Pancreas (tissue), 10 donors: ENCODE results near the gene RP9. TPM values are rescaled to one million over a fixed set of nuclear protein-coding genes. Genes with fewer than 3 reads are reported as not detected.

Experiments
- ATAC-seq, 4 donors: fragments of 200-7000 bp; cut with Tn5 transposase; one replicate each; pipeline versions ENCODE4 v1.8.0 to v1.9.1; 2020; ENCODE audit warnings: mild to moderate bottlenecking in 4 of 4, moderate library complexity in 4 of 4
- DNase-seq, 6 donors: peaks; one replicate each; pipeline ENCODE4 v3.0.0-alpha.2; 2020
- FAIRE-seq: peaks from 2 replicates; lab custom pipeline; 2012; peaks lifted over from hg19 to GRCh38; lab: Jason Lieb, UNC
- H3K27ac ChIP-seq, 4 donors: fragments of 200-600 bp; sonication (generic); 1 replicate in 3 of 4; 2 replicates in 1 of 4; pipeline versions ENCODE4 v1.5.0 to v1.8.0; 2020
- H3K27me3 ChIP-seq, 4 donors: fragments of 200-600 bp; one replicate each; pipeline ENCODE4 v1.8.0; 2021
- H3K36me3 ChIP-seq, 3 donors: fragments of 200-600 bp; sonication (generic) in 1 of 3; one replicate each; pipeline versions ENCODE4 v1.5.0 to v1.8.0; 2020 to 2021
- H3K4me1 ChIP-seq, 3 donors: fragments of 200-600 bp; one replicate each; pipeline ENCODE4 v1.8.0; 2021
- H3K4me3 ChIP-seq, 4 donors: fragments of 200-600 bp; sonication (generic) in 2 of 4; one replicate each; pipeline versions ENCODE4 v1.5.0 to v1.8.0; 2020 to 2021
- H3K9me3 ChIP-seq, 4 donors: fragments of 200-600 bp; one replicate each; pipeline ENCODE4 v1.8.0; 2021
- CTCF ChIP-seq, 4 donors: fragments of 200-600 bp; sonication (generic) in 3 of 4; IDR thresholded peaks; one replicate each; pipeline versions ENCODE4 v1.5.0 to v1.8.0; 2021; ENCODE audit warnings: antibody characterized with exemption in 4 of 4
- WGBS, 2 donors: extraction: QIAGEN DNeasy Blood & Tissue Kit; methylation state at CpG; one replicate each; pipeline ENCODE4 v1.1.7; 2013; 5-methylcytosine and 5-hydroxymethylcytosine counted together
- intact Hi-C, 3 donors: fragments of 100-400 bp; cut with DNase I; formaldehyde crosslinking; loops; one replicate each; pipeline versions ENCODE4 v1.11.1 to v1.14.2; 2022
- polyA plus RNA-seq, 2 donors: library from polyadenylated mRNA; stranded (reverse); fragments of 200-250 nt; gene quantifications; one replicate each; pipeline ENCODE4 v1.2.3, GENCODE V29; 2013
- total RNA-seq, 6 donors: library from RNA; stranded (reverse); fragmentation: NEBNext Ultra II Directional in 4 of 6; extraction: Animal tissue kit (Norgen Biotek cat#: 25700) in 4 of 6; gene quantifications; one replicate each; pipeline versions ENCODE4 v1.2.1 to v1.2.4, GENCODE V29; 2021 to 2023
- donor health status: healthy with polysubstance abuse.
- donor health status: DM: no; HTN: no; CAD: no; lungs with moderate emphysema.
- donor health status: DM: no; HTN: no; CAD: no.
- donor health status: control.
- donor health status: control.
- donor health status: Bipolar disorder and iron deficiency.
- donor health status: DM: yes; HTN: yes; CAD: no.
- donor health status: DM: no; HTN: no; CAD: no.
- donor health status: DM: no; HTN: no; CAD: no.
- donor health status: DM: yes; HTN: yes; CAD: no.

Gene RP9
- total and polyA plus RNA-seq, 8 donors: 5.5 to 20.1 (median 7.1) TPM

- no peaks in the 10 kb centered on the region for H3K27me3 ChIP-seq
- TF ChIP-seq CTCF (IDR thresholded peaks at IDR 0.05): no peak
- no peak for ATAC-seq
- H3K4me1 ChIP-seq: peaks cover 16 to 44% (median 26%) of the 10 kb centered on the region in 3 donors
- H3K9me3 ChIP-seq: no peaks in the 10 kb centered on the region
- intact Hi-C loops: no loop called here
- no peak for FAIRE-seq
- H3K4me3 ChIP-seq: no peak overlapping the region
- no peak for DNase-seq
- WGBS, 2 donors: 93 to 98% methylated on average over 3 of the region's 3 CpGs
- no peaks in the 10 kb centered on the region for H3K36me3 ChIP-seq
- no peak overlapping the region for H3K27ac ChIP-seq
Observed at GRCh38 chr7:33048257-33048656, 60.9 kb downstream of the RP9 start.

- no peak for TF ChIP-seq CTCF (IDR thresholded peaks at IDR 0.05)
- Histone ChIP-seq H3K9me3 (no peaks in the 10 kb centered on the region), H3K4me1 (peaks cover 29 to 50% (median 41%) of the 10 kb centered on the region in 3 donors), H3K36me3 (no peaks in the 10 kb centered on the region), H3K4me3 (no peak overlapping the region), H3K27me3 (no peaks in the 10 kb centered on the region), H3K27ac (peak overlapping the region in 3 of 4 donors; percentile 13 to 92 (median 90))
- WGBS, 2 donors: 12 to 14% methylated on average over 2 of the region's 2 CpGs
- FAIRE-seq (peak; percentile 82), ATAC-seq (no peak), DNase-seq (no peak)
- intact Hi-C loops: no loop called here
Observed at GRCh38 chr7:33044986-33045385, 64.2 kb downstream of the RP9 start.

Other genes starting within 250 kb of the RP9 start
- 10 to 100 TPM in 2 of 6 donors, 1 to 10 TPM in 4; 6.4 to 18.1 (median 7.5) TPM for gene KBTBD2, start 217.6 kb downstream of the RP9 start, total RNA-seq
- gene KBTBD2, start 217.6 kb downstream of the RP9 start, polyA plus RNA-seq: 10 to 100 TPM in 1 of 2 donors, 1 to 10 TPM in 1; 6.3 to 13.3 TPM
- gene FKBP9, start 152.0 kb downstream of the RP9 start, total RNA-seq: 10 to 100 TPM; 44.1 to 82.4 (median 54.8) TPM
- gene FKBP9, start 152.0 kb downstream of the RP9 start, polyA plus RNA-seq: 10 to 100 TPM; 20.0 to 20.8 TPM
- gene NT5C3A, start 46.6 kb downstream of the RP9 start, total RNA-seq: 10 to 100 TPM; 15.6 to 30.3 (median 24.6) TPM
- gene NT5C3A, start 46.6 kb downstream of the RP9 start, polyA plus RNA-seq: 10 to 100 TPM; 13.8 to 25.1 TPM
- gene BBS9, start 20.2 kb upstream of the RP9 start, total RNA-seq: 10 to 100 TPM in 1 of 6 donors, 1 to 10 TPM in 5; 4.4 to 10.8 (median 6.4) TPM
- gene BBS9, start 20.2 kb upstream of the RP9 start, polyA plus RNA-seq: 1 to 10 TPM; 2.6 to 3.4 TPM